ENCODE measurements around the gene VENTX.

VENTX gene

GRCh38 chr10:133238466-133238804 is 780 bp downstream of the VENTX start:
- TF ChIP-seq CTCF (IDR thresholded peaks at IDR 0.05; ENCODE audit: borderline replicate concordance, insufficient read depth, low read depth, low read length) = no peak
- no peak overlapping the region for H3K4me3 ChIP-seq (ENCODE audit: low read depth, low read length)

GRCh38 chr10:133239990-133240389 is 2.3 kb downstream of the VENTX start:
- TF ChIP-seq CTCF (IDR thresholded peaks at IDR 0.05; ENCODE audit: borderline replicate concordance, insufficient read depth, low read depth, low read length) = no peak

GRCh38 chr10:133241501-133242205 is 4.0 kb downstream of the VENTX start:
- peak overlapping the region; percentile 6 for H3K4me3 ChIP-seq (ENCODE audit: low read depth, low read length)
- no peak for TF ChIP-seq CTCF (IDR thresholded peaks at IDR 0.05; ENCODE audit: borderline replicate concordance, insufficient read depth, low read depth, low read length)

More at GRCh38 chr10:133239990-133240389, 2.3 kb downstream of the VENTX start:
- H3K4me3 ChIP-seq (ENCODE audit: low read depth, low read length) = no peak overlapping the region

- no peak overlapping the region for H3K4me3 ChIP-seq (ENCODE audit: low read depth, low read length)
- no peak for TF ChIP-seq CTCF (IDR thresholded peaks at IDR 0.05; ENCODE audit: borderline replicate concordance, insufficient read depth, low read depth, low read length)
Observed at GRCh38 chr10:133242611-133243356, 5.1 kb downstream of the VENTX start.

GRCh38 chr10:133243593-133243992 is 5.9 kb downstream of the VENTX start:
- TF ChIP-seq CTCF (IDR thresholded peaks at IDR 0.05; ENCODE audit: borderline replicate concordance, insufficient read depth, low read depth, low read length) = no peak
- H3K4me3 ChIP-seq (ENCODE audit: low read depth, low read length) = no peak overlapping the region

GRCh38 chr10:133245439-133246235 is 8.0 kb downstream of the VENTX start:
- no peak overlapping the region for H3K4me3 ChIP-seq (ENCODE audit: low read depth, low read length)
- TF ChIP-seq CTCF (IDR thresholded peaks at IDR 0.05; ENCODE audit: borderline replicate concordance, insufficient read depth, low read depth, low read length) = no peak

Data from GM12875 (cell line).